Stimulated activated CD8-positive, alpha-beta memory T cell treated with anti-CD3 and anti-CD28 coated beads, Interleukin-4, amount 100 ng/mL, for 24 hours (primary cell): ENCODE results near the gene PSTPIP1.

ENCODE experiments used
- DNase-seq: peaks from one replicate; pipeline ENCODE4 v3.0.0-alpha.2; 2020; ENCODE audit warnings: low read depth

PSTPIP1 gene

DNA sequence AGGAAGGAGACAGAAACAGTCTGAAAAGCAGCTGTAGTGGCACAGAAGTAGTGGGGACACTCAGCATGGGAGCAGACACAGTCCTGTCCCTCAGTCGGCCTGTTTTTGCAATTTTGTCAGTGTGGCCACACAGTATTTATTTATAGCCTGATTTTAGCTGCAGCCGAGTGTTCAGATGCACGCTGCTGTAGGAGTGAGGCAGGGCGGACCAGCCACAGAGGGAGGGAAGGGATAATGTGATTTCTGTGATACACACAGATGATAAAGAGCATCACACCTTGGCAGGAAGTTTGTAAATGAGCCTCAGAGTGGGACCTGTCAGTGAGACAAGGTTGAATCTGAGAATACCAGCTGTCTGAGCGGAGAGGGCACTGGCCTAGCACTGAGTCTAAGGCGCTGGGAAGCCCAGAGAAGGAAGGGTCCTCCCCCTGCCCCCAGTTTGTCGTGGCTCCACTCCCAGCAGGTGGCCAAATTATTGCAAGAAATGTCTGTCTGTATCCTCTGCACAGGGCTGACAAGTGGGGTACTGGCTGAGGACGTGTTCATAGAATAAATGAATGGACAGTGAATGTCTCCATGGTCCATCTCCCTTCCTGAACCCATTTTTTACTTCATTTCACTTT lies 3.8 kb downstream of the PSTPIP1 start:
- no peak for DNase-seq

DNA sequence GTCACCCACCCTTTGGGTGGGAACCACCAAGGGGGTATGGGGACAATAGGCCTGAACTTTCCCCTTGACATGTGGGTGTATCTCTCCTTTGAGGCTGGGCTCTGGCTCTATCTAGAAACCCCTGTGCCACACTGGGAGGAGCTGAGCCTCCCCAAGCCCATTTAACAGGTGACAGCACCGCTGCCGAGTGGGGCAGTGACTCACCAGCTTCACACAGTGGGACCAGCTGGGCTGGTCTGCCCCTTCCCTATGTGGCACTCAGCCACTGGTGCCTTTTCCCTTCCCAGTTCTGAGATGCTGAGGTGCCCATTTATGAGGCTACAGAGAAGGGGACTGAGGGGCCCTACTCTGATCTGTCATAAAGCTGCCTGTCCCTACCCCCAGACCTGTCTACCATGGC lies 5.1 kb downstream of the PSTPIP1 start:
- no peak for DNase-seq

DNA sequence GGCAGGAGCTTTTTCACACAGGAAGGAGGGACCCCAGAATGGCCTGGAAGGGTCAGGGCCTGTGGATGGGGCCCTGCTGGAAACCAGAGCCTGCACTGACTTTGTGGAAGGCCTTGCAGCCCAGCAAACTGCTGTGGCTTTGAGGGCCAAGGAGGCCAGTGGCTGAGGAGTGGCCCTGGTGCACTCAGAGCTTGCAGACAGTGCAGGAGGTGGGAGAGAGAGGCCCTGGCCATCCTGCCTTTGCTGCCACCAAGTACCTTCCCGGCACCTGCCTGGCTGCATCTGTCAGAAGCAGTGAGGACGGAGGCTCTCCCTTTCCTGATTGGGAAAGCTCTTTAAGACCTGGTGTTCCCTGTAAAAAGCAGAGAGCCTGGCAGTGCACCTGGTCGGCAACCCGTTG lies 6.4 kb downstream of the PSTPIP1 start:
- DNase-seq = no peak

DNA sequence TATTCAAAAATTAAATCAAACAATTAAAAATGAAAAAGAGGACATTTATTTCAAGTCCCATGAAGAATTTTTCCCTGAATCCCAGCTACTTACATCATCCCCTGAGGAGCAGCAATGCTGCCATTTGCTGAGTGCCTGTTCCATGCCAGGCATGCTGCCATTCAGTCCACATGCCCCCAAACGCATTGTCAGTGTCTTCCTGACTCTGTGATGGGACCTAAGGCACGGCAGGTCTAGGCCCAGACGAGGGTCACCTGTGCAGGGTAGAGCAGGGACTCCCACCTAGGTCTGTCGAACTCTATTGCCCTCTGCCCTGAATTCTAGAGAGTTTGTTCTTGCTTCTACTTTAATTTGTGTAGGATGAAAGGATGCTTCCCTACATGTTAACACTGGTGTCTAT lies 7.0 kb downstream of the PSTPIP1 start:
- DNase-seq = no peak

DNA sequence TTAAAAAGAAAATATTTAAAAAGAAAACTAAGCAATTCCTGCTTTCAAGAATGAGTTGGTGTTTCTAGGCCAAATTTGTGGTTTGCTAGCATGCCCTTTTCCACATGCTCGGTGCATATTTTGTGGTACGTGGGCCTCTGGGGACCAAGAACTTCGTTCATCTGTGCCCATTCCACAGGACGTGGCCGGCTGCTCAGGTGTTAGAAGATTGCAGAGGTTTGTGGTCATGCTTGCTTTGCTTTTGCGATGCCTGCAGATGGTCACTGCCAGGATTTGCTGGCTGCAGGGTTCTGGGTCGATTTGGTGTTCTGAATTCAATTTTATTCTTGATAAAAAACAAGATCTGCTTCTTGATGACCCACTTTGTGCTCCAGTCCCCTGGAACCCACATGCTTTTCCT lies 7.5 kb downstream of the PSTPIP1 start:
- no peak for DNase-seq

DNA sequence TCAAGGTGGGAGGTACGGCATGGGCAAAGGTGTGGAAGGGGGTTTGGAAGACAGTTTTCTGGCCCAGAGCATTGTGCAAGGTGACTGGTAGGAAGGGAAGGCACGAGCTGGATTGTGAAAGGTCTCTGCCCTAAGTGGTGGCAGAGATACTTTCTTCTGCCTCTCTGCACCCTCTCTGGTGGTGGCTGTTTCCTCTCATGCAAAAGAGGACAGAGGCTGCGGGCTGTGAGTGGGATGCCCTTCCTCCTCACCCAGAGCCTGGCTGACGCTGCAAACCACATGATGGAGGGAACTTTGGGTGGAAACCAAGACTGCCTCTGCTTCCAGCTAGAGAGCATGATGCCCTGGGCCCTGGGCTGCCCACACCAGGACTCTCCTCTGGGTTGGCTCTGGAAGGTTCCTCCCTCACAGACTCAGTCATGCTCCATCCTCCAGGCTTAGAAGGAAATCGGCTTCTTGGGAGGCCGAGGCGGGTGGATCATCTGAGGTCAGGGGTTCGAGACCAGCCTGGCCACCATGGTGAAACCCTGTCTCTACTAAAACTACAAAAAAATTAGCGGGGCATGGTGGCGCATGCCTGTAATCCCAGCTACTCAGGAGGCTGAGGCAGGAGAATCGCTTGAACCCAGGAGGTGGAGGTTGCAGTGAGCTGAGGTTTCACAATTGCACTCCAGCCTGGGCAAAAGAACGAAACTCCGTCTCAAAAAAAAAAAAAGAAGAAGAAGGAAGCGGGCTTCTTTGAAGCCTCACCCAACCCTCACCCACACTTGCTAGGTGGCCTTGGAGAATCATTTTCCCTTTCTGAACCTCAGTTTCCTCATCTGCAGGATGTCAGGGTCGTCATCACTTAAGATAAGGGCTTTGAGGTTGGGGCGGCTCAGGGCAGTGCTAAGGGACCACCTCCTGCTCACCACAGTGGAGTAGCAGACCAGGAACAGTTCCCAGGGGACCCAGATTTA lies 8.3 kb downstream of the PSTPIP1 start:
- DNase-seq = peak; percentile 68

DNA sequence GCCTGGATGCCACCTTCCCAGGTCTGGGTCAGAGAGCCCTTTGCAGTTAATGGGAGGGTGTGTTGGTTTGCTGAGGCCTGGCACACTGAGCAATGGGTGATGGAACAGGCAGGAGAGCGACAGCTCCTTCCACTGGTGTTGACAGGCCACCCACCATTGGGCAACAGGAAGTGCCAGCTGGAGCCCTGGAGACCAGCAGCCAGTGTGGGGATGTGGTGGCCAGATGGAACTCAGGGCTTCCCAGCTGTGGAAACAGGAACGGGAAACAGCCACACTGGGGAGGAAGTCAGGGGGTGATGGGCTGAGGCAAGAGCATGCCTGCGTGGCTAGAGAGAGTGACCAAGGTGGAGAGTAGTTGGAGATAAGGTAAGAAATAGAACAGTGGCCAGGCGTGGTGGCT lies 9.3 kb downstream of the PSTPIP1 start:
- no peak for DNase-seq

DNA sequence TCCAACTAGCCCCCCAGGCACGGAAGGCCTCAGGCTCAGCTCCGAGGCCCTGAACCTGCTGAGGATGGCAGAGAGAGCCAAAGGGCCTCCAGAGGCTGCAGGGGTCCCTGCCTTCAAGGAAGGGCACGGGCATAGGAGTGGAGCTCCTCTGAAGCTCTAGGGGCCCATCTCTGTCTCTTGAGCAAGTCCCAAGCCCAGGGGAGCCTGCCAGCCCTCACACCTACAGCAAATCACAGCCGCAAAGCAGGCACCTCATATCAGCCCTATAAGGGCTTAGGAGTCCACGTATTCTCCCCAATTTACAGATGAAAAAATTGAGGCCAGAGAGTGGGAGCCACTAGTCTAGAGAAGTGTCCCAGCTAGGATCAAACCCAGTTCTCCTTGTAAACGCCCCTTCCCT lies 14.2 kb downstream of the PSTPIP1 start:
- no peak for DNase-seq

DNA sequence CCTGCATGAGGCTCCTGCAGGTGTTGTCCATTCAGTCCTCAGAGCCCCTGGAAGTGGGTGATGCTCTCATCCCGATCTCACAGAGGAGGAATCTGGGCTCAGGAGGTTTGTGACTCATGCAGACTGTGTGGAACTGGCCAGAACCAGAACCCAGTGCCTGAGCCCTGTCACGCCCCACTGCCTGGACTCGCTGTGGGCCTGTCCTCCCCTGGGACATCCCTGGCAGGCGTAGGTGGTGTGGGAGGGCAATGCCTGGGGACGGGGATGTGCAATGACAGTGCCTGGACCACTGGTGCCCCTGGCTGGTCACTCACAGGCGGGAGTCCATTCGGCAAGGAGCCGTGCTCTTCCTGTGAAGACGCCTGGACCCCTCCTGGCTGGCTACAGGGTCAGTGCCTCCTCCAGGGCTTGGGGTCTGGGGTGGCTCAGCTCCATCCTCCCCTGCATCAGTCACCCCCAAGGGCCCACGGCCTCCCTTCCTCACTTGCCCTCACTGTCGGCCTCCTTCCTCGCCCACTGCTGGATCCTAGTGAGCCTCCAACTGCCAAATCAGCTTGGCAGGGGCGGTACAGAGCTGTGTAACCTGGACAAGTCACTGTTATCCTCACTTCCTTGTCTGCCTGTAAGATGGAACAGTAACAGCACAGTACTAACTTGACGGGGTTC lies 14.9 kb downstream of the PSTPIP1 start:
- no peak for DNase-seq

DNA sequence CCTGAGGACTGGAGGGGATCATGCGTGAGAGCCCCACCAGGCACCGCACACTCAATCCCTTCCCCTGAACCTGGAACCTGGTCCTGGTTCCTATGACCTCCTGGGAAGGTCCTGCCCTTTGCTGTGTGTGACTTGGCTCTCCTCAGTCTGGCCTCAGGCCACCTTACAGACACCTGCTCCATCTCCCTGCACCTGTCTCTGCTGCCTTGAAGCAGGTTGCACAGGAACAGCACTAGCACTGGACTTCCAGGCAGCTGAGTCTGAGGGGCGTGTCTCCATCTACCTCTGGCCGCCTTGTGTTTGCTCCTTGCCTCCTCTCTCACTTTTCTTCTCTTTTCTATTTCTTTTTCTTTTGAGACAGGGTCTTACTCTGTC lies 15.4 kb downstream of the PSTPIP1 start:
- DNase-seq = no peak

DNA sequence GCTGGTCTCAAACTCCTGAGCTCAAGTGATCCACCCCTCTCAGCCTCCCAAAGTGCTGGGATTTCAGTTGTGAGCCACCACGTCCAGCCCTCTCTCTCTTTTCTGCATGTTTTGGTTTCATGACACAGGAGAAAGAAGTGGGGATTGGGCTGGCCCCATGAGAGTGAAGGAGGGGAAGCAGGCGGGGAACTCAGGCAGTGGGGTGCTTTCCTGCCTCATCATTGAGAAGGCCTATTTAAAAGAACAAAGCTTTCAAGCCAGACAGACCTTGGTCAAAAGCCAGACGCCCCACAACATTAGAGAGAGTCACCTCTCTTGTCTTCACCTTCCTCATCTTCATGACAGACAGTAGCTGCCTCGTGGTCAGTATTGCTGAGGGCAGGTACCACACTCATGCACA lies 15.9 kb downstream of the PSTPIP1 start:
- DNase-seq = no peak

DNA sequence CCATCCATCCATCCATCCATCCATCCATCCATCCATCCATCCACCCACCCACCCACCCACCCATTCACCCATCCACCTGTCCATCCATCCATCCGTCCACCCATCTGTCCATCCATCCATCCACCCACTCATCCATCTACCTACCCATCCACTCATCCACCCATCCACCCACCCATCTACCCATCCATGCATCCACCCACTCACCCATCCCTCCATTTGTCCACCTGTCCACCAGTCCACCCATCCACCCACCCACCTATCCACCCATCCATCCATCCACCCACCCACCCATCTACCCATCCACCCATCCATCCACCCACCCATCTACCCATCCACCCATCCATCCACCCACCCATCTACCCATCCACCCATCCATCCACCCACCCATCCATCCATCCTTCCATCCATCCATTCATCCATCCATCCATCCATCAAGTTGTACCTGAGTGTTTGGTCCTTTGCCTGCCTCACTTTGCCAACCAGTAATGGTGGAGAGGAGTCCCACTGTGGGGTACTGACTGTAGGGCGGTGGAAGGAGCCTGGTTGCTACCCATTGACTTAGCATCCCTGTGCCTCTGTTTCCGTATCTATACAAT lies 17.3 kb downstream of the PSTPIP1 start:
- DNase-seq = no peak

DNA sequence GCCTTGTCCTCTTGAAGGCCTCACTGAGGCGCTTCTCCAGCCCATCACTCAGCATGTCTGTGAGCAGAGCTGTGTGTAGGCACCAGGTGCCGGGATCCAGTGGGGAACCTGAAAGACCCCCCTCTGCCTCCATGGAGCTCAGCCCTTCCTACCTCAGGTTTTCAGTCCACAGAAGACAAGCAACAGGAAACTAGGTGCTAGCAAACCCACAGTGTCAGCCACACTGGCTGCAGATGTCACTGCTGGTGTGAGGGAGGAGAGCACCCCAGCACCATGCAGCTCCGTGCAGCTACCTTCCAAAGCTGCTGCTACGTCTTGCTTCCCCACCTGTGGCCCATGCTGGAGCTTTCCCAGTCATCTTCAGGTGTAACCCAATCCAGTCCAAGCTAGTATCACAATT lies 17.9 kb downstream of the PSTPIP1 start:
- no peak for DNase-seq

DNA sequence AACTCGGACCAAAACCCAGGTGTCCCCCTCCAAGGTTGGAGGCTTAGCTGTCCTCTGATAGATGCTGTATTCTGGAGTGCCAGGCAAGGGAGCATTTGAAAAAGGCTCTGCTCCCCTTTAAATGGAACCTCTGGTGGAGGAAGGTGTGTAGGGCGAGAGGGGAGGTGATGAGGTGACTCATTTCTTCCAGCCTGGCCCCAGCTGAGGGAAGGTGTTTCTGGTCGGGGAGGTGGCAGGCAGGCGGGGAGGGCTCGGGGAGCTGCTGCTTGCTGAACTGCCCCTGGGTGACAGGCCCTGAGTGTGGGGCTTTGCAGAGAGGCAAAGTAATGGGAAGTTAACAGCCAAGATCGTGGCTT lies 18.8 kb downstream of the PSTPIP1 start:
- DNase-seq = peak; percentile 82

DNA sequence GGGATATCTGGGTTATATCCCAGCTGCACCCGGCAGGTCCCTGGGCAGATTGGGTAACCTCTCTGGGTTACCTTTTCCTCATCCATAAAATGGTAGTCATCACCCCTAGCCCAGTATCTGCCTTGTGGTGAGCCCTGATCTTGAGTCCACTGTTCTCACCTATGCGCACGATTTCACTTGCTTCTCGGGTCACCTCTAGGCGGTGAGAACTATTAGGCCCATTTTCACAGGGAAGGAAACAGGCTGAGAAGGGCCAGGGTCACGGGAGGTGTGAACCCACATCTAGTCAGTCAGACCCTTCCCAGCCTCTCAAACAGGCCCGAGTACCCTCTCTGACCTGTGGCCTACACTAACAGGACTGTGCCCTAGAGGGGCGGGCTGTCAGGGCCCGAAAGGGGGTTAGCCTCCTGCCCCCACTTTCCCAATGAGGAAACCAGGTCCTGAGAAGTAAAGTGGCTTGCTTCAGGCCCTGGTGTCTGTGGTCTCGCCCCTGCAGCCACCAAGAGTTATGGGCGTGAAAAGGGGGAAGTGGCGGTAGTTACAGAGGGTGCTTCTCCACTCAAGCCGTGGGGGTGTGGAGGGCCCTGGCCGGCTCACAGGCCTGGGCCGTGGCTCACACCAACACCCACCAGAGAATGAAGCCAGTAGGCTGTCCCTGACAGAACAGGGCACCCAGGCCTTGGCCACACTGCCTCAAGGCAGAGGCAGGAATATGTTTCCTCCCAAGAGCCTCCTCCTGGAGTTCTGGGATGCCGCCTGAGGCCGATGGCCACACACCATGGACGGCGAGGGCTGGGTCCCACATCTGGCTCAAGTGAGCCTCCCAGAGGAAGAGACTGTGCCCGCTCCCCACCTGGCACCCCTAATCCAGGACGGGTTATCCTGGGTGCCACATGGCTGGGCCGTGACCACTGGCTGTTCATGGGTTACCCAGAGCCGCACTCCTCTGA lies 19.5 kb downstream of the PSTPIP1 start:
- no peak for DNase-seq

DNA sequence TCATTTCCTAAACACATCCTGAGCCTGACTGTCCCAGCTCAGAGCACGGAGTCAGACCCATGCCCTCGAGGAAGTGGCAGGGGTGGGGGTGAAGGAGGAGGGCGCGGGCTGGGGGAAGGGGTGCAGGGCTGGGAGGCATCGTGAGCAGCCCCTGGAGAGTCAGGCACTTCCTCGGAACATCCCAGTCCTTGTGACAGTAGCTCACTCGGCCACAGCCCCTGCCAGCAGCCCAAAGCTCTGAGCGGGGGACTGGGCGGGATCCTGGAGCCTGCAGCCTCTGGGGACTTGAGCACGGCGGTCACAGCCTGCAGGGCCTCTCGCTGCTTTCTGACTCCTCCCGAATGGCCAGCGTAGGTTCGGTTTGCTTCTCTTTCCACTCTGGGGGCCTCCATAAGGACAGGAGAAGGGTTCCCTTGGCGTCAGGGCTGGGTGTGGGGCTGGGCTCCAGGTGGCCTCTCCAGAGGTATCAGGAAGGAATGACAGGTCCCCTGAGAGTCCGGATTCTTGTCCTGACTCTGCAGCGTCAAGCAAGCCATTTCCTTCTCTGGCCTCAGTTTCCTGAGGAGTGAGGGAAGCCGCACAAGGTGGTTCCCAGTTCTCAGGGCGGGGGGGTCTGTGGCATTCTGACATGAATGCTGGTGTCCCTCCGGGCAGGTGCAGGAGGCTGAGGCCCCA lies 20.9 kb downstream of the PSTPIP1 start:
- no peak for DNase-seq

DNA sequence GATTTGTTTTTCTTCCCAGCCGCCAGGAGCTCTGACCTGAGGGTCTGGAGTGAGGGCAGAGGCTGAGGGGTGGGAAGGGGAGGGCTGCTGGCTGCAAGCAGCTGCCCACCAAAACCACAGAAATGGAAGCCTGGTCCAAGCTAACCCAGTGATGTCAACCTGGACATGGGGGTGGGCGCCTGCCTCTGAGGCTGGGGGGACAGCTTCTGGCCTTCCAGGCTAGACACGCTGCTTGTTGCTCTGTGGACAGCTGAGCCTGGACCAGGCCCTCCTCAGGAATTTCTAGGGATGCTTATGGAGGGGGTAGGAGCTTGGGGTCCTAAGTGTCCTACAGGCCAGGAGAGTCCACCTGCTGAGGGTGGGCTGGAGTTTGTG lies 21.4 kb downstream of the PSTPIP1 start:
- DNase-seq = no peak

DNA sequence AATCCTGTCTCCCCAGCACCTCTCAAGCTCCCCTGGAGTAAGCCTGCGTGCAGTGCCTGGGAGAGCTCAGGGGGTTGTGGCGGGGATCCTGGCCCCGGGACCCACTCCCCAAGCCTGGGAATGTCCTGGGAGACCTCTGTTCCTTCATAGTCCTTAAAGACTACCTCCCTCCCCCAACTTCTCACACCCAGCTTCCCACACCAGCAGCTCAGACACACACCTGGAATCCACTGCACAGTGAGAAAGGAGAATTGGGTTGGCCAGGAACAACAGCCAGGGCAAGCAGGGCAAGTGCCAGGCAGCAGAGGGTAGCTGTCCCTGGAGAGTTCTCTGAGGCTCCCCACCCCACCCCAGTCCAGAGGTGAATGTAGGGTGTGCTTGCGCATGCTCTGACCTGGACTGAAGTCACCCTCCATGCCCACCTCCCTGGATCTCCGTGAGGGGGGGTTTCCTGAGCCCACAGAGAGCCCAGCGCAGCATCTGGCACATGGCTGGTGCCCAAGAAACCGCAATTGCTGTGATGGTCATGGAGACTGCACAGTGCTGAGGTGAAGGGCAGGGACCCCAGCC lies 22.2 kb downstream of the PSTPIP1 start:
- DNase-seq = no peak

DNA sequence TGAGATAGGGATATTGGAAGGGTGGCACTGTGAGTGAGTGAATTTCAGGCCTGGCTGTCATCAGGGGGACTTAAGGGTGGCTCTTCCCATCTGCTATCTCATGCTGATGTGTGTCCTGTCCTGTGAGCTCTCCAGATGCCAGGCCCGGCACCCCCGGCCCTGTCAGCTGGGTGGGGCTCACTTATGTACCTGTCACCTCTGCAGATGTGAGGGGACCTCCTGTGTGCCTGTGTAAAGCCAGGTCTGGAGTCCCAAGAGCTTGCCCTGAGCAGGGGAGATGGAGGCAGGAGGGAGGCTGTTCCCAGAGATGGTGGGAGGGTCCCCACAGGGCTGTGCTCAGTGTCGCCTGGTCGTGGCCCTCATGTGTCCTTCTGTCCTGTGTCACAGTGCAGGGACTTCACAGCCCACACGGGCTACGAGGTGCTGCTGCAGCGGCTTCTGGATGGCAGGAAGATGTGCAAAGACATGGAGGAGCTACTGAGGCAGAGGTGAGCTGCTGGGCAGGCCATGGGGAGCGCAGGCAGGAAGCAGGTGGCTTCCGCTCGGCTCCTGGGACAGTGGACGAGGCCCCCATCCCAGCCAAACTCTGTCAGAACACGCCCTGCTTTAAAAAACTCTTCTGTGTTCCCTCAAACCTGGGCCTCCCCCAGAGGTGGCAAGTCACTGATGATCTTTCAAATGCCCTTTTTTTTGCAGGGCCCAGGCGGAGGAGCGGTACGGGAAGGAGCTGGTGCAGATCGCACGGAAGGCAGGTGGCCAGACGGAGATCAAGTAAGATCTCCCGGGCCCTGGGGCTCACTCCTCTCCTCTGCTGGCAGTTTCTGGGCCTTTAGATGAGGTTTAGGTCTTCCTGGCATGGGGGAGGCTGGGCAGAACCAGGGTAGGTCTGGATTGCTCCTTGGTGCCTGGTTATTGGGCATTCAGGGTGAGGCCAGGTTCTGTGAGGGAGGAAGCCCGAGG lies 23.1 kb downstream of the PSTPIP1 start:
- no peak for DNase-seq
